Measurements from ENCODE around the gene CENPF.
A peak's percentile ranks its signal among the peaks of the same experiment; 100 is the strongest.
"Not testable (repeated sequence)": the region's sequence is repeated elsewhere in the genome, so short reads cannot be mapped to it uniquely, and the experiment has no call there.

CENPF gene

DNA sequence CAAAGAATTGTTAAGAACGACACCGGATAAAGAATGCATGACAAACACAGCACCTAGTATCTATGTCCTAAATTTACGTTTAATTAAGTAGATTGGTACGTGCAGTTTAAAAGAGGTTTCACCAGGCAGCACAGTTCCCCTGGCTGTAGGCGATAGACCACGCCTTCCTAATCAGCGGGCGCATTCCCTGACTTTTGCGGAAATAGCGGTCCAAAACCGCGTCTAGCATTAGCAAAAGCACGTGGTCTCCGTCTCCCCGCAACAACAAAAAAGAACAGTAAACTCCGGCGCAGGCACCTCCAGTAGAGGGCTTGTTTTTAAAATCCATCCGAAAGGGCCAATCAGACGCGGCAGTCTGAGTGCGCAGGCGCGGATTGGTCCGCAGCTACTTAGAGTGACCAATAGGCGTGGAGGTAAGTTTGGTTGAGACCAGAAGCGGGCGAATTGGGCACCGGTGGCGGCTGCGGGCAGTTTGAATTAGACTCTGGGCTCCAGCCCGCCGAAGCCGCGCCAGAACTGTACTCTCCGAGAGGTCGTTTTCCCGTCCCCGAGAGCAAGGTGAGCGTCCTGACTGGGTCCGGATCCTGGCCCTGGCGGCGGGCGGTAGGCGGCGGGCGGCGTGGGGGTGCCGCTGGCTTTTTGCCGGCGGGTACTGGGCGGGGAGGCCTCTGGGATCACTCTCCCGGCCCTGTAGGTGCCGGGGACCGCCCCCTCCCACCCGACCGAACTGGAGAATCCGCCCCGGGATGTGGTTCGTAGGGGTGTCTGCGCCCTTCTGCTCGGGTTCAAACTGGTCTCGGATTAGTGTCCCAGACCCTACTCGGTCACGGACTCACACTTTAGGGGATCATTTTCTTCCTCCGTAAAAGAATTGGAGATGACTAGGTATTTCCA is at the start of gene CENPF:
TSS of gene CENPF (plus strand) at position 432 of the 894 bp plus-strand sequence. CDS start 10,560 bp downstream, outside the sequence.
- peak; percentile 81 for DNase-seq

GRCh38 chr1:214557952-214558735 is 44.9 kb upstream of the CENPF start:
- DNase-seq, result no peak

DNA sequence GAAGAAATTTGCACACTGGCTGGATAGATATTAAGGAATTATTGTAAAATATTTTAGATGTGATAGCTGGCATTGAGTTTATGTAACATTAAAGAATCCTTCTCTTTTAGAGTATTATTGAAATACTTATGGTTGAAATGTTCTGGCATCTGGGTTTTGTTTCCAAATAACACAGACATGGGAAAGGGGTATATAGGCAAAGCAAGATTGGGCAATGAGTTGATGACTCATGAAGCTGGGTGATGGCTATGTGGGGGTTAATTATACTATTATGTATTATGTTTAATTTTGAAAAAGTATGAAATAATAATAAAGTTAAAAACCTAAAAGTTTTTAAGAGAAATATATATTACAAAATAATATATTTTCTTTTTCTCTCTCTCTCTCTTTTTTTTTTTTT is 39.1 kb upstream of the CENPF start:
- no peak for DNase-seq

DNA sequence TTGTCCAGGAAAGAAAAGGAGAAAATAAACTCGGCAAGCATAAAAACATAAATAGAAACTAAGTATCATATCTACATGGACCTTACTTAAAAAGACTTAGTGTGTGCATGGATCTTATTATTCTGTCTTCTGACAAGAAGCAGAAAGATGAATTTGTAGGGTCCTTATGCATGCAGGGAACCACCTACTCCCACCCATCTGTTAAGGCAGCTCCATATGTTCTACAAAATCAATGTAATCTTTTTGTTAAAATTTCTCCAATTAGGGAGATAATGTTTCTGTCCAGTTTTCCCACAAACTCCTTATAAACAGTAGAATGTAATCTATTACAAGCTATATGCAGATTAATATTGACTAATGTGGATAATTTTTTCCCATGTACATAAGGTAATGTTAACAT is 37.7 kb upstream of the CENPF start:
- no peak for DNase-seq

GRCh38 chr1:214566158-214567104 is 36.6 kb upstream of the CENPF start:
- DNase-seq, result no peak

GRCh38 chr1:214567481-214567980 is 35.5 kb upstream of the CENPF start:
- DNase-seq, result no peak

- no peak for DNase-seq
These were observed 34.7 kb upstream of the CENPF start for GRCh38 chr1:214568328-214568727.

GRCh38 chr1:214569357-214570004 is 33.5 kb upstream of the CENPF start:
- DNase-seq, result no peak

- DNase-seq, result no peak
These were observed 32.6 kb upstream of the CENPF start for GRCh38 chr1:214570442-214570841.

- DNase-seq, result no peak
These were observed 31.7 kb upstream of the CENPF start for GRCh38 chr1:214571281-214571680.

- no peak for DNase-seq
These were observed 29.3 kb upstream of the CENPF start for GRCh38 chr1:214573386-214574318.

GRCh38 chr1:214574598-214575411 is 28.2 kb upstream of the CENPF start:
- no peak for DNase-seq

DNA sequence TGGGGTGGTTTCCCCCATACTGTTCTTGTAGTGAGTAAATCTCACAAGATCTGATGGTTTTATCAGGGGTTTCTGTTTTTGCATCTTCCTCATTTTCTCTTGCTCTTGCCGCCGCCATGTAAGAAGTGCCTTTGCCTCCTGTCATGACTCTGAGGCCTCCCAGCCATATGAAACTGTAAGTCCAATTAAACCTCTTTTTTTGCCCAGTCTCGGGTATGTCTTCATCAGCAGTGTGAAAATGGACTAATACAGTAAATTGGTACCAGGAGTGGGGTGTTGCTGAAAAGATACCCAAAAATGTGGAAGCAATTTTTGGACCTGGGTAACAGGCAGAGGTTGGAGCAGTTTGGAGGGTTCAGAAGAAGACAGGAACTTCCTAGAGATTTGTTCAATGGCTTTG is 26.9 kb upstream of the CENPF start:
- not testable (repeated sequence) for DNase-seq

- DNase-seq, result no peak
These were observed 23.8 kb upstream of the CENPF start for GRCh38 chr1:214579183-214579582.

GRCh38 chr1:214581785-214582184 is 21.2 kb upstream of the CENPF start:
- DNase-seq, result no peak

- no peak for DNase-seq
These were observed 20.6 kb upstream of the CENPF start for GRCh38 chr1:214582289-214582891.

DNA sequence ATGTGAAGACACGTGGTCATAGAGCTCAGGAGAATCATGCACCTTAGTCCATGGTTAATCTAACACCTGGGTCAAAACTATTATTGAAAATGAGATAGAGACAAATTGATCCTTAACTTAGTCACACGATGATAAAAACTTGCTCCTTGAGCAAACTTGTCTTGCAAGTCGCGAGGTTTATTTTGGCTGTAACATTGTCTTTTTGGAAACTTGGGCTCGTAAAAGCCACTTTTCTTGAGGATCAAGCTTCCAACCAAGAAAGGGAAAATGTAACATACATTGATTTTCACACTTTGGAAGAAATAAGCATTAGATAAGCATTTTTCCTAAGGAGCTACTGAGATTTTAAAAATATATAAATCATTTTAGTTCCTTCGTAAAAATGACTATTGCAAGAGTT is 19.9 kb upstream of the CENPF start:
- DNase-seq, result no peak

DNA sequence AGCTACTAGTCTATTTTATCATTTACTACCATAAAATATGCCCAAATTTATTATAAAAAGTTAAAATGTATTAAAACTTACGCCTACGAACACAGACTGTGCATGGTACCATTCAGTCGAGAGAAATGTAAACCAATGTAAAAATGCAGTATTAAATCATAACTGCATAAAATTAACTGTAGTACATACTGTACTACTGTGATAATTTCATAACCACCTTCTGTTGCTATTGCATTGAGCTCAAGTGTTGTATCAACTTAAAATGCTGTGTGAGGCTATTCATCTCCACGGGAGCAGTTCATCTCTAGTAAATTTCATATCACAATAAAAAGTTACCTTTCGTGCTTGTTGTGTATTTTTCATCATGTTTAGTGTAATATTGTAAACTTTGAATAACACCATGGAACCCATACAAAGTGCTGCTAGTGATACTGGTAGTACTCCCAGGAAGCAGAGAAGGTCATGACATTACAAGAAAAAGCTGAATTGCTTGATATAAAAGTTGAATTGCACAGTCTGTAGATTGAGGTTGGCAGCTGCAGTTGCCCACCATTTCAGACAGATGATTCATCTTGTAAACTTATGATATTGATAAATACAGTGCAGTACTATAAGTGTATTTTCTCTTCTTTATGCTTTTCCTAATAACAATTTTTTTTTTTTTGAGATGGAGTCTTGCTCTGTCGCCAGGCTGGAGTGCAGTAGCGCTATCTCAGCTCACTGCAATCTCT is 19.0 kb upstream of the CENPF start:
- DNase-seq, result no peak
